HepG2 (cell line): ENCODE results near the gene CCDC9B. TPM values are rescaled to one million over a fixed set of nuclear protein-coding genes. Genes with fewer than 3 reads are reported as not detected.

Source experiments
- CCAR2 ChIP-seq: fragments of 200-400 bp; formaldehyde crosslinking; optimal IDR thresholded peaks from 2 replicates; pipeline ENCODE3; 2018; ENCODE audit warnings: low read depth, mild to moderate bottlenecking, low read length, moderate library complexity
- DPF2 ChIP-seq: sonication (generic); formaldehyde crosslinking; IDR thresholded peaks from 2 replicates; pipeline ENCODE4 v1.4.0; 2020; ENCODE audit warnings: mild to moderate bottlenecking, low read depth, missing genetic modification reagents, borderline replicate concordance
- KDM6A ChIP-seq: IDR thresholded peaks from 2 replicates; pipeline ENCODE4 v1.6.1; 2016; ENCODE audit warnings: low read depth
- MEIS1 ChIP-seq: sonication (generic); formaldehyde crosslinking; IDR thresholded peaks from 2 replicates; pipeline ENCODE4 v1.9.0; 2021; ENCODE audit warnings: mild to moderate bottlenecking, missing genetic modification reagents, moderate library complexity, borderline replicate concordance
- MTF1 ChIP-seq: sonication (generic); formaldehyde crosslinking; IDR thresholded peaks from 2 replicates; pipeline ENCODE4 v1.5.0; 2020; ENCODE audit warnings: missing genetic modification reagents
- NFKB2 ChIP-seq: sonication (generic); formaldehyde crosslinking; IDR thresholded peaks from 2 replicates; pipeline ENCODE4 v1.4.0; 2020; ENCODE audit warnings: missing genetic modification reagents, borderline replicate concordance
- NR2C2 ChIP-seq: sonication (generic); formaldehyde crosslinking; IDR thresholded peaks from 2 replicates; pipeline ENCODE4 v1.4.0; 2020; ENCODE audit warnings: missing genetic modification reagents, mild to moderate bottlenecking, moderate library complexity, borderline replicate concordance
- PHF21A ChIP-seq: sonication (generic); formaldehyde crosslinking; IDR thresholded peaks from 2 replicates; pipeline ENCODE4 v1.5.0; 2020; ENCODE audit warnings: mild to moderate bottlenecking, missing genetic modification reagents
- RAD51 ChIP-seq: fragments of 450-650 bp; IDR thresholded peaks from 2 replicates; pipeline ENCODE4 v1.6.1; 2016; ENCODE audit warnings: borderline replicate concordance
- RNF2 ChIP-seq: fragments of 450-650 bp; conservative IDR thresholded peaks from 2 replicates; pipeline ENCODE4 v1.6.1; 2016; ENCODE audit warnings: low read depth
- RXRA ChIP-seq: sonication (generic); formaldehyde crosslinking; IDR thresholded peaks from 2 replicates; pipeline ENCODE4 v1.5.1; 2020; ENCODE audit warnings: missing genetic modification reagents
- TBX3 ChIP-seq: fragments of 450-650 bp; IDR thresholded peaks from 2 replicates; pipeline ENCODE4 v1.6.1; 2017; ENCODE audit warnings: antibody characterized with exemption, mild to moderate bottlenecking, inconsistent platforms, borderline replicate concordance
- TSC22D2 ChIP-seq: sonication (generic); formaldehyde crosslinking; IDR thresholded peaks from 2 replicates; pipeline ENCODE4 v1.5.1; 2020; ENCODE audit warnings: missing genetic modification reagents, mild to moderate bottlenecking, borderline replicate concordance
- ZNF337 ChIP-seq: sonication (generic); formaldehyde crosslinking; IDR thresholded peaks from 2 replicates; pipeline ENCODE4 v1.5.1; 2020; ENCODE audit warnings: missing genetic modification reagents, low read depth, mild to moderate bottlenecking, borderline replicate concordance
- ZNF652 ChIP-seq: IDR thresholded peaks from 2 replicates; pipeline ENCODE4 v1.6.1; 2016; ENCODE audit warnings: low read depth, borderline replicate concordance
- polyA plus RNA-seq, 8 experiments: library from polyadenylated mRNA; depleted of rRNA in 3 of 8; stranded (reverse) in 7 of 8; unstranded in 1 of 8; fragments of >200 nt; fragmentation: Illumina TruSeq in 4 of 8; extraction: Trizol in 4 of 8; gene quantifications; 2 replicates each; pipeline versions ENCODE4 v1.2.1 to v1.2.3, GENCODE V29; 2011 to 2016; ENCODE audit warnings: low read depth in 4 of 8, missing spikeins in 1 of 8, mixed read lengths in 1 of 8; ENCODE audit not compliant: insufficient read depth in 1 of 8
- total RNA-seq, 5 experiments: library from RNA; depleted of rRNA; stranded (reverse); fragments of >200 nt; fragmentation: Illumina TruSeq; extraction: Trizol; gene quantifications; 2 replicates each; pipeline ENCODE4 v1.2.3, GENCODE V29; 2016; ENCODE audit warnings: low read depth in 1 of 5
- TF ChIP-seq, protein P1 (sequence below): sonication (generic); formaldehyde crosslinking; IDR thresholded peaks from 2 replicates; pipeline ENCODE4 v1.9.0; 2022; ENCODE audit warnings: missing genetic modification reagents, mild to moderate bottlenecking, borderline replicate concordance
- TF ChIP-seq, protein P2 (sequence below): sonication (generic); formaldehyde crosslinking; IDR thresholded peaks from 2 replicates; pipeline ENCODE4 v1.4.0; 2020; ENCODE audit warnings: missing genetic modification reagents
- TF ChIP-seq, protein P3 (sequence below): IDR thresholded peaks from 2 replicates; pipeline ENCODE4 v1.6.1; 2016; ENCODE audit warnings: mild to moderate bottlenecking, missing biosample characterization, missing genetic modification reagents
- TF ChIP-seq, protein P4 (sequence below): sonication (generic); formaldehyde crosslinking; IDR thresholded peaks from 2 replicates; pipeline ENCODE4 v1.4.0; 2020; ENCODE audit warnings: low read depth, mild to moderate bottlenecking, missing genetic modification reagents

The CCDC9B gene
- total and polyA plus RNA-seq, 2 of the 13 experiments (the other 11 are each of a cell fraction or from before 2014, with no cell fraction given): 0.98 to 1.6 TPM

DNA sequence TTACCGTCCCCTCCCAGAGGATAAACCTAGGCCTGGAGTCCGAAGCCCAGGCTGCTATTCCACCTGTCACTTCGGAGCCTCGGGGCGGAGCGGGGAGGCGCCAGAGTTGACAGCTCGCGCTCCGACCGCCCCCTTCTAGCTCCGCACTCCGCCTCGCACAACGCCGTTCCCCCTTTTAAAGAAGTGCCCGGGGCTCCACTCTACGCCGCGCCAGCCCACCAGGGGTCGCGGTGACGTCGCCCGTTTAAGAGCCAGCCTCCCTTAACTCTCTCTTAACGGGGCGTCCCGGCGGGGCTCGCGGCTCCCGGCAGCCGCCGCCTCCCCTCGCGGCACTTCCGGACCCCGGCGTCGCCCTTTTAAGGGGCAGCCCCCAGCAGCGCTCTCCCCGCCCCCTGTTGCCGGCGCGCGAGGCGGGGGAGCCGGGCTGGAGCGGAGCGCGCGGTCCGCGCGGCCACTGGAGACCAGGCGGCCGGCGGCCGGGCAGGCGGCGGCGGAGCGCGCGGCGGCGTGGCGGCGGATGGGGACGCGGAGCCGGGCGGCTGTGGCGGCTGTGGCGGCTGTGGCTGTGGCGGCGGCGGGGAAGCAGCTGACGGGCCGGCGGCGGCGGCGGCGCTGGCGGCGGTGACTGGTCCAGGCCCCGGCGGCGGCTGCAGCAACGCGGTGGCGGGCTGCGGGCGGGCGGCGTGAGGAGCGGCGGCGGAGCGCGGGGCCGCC lies 17.3 kb downstream of the CCDC9B start, which contains the start of gene INAFM2 (continued):
- TF ChIP-seq, protein P1, sequence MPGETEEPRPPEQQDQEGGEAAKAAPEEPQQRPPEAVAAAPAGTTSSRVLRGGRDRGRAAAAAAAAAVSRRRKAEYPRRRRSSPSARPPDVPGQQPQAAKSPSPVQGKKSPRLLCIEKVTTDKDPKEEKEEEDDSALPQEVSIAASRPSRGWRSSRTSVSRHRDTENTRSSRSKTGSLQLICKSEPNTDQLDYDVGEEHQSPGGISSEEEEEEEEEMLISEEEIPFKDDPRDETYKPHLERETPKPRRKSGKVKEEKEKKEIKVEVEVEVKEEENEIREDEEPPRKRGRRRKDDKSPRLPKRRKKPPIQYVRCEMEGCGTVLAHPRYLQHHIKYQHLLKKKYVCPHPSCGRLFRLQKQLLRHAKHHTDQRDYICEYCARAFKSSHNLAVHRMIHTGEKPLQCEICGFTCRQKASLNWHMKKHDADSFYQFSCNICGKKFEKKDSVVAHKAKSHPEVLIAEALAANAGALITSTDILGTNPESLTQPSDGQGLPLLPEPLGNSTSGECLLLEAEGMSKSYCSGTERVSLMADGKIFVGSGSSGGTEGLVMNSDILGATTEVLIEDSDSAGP (CRISPR knock-in tag): peak; percentile 97
- TF ChIP-seq MTF1 (CRISPR knock-in tag) (no peak), NFKB2 (CRISPR knock-in tag) (peak; percentile 75; the same call in 1 of the 2 replicates), PHF21A (CRISPR knock-in tag) (peak; percentile 79), CCAR2 (peak; percentile 40), ZNF652 (CRISPR knock-in tag) (peak; percentile 77; the same call in 1 of the 2 replicates), DPF2 (CRISPR knock-in tag) (no peak), RXRA (CRISPR knock-in tag) (peak; percentile 54; the same call in 1 of the 2 replicates), TSC22D2 (CRISPR knock-in tag) (0 out of 2 replicates have a peak, but pooled peaks have one; percentile 57), NR2C2 (CRISPR knock-in tag) (peak; percentile 47; the same call in 1 of the 2 replicates), MEIS1 (CRISPR knock-in tag) (peak; percentile 96), TBX3 (peak; percentile 51; the same call in 1 of the 2 replicates), RNF2 (peak; percentile 84), KDM6A (CRISPR knock-in tag) (0 out of 2 replicates have a peak, but pooled peaks have one; percentile 27), ZNF337 (CRISPR knock-in tag) (no peak), RAD51 (no peak)
- TF ChIP-seq, protein P2, sequence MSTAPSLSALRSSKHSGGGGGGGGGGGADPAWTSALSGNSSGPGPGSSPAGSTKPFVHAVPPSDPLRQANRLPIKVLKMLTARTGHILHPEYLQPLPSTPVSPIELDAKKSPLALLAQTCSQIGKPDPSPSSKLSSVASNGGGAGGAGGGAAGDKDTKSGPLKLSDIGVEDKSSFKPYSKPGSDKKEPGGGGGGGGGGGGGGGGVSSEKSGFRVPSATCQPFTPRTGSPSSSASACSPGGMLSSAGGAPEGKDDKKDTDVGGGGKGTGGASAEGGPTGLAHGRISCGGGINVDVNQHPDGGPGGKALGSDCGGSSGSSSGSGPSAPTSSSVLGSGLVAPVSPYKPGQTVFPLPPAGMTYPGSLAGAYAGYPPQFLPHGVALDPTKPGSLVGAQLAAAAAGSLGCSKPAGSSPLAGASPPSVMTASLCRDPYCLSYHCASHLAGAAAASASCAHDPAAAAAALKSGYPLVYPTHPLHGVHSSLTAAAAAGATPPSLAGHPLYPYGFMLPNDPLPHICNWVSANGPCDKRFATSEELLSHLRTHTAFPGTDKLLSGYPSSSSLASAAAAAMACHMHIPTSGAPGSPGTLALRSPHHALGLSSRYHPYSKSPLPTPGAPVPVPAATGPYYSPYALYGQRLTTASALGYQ (CRISPR knock-in tag): peak; percentile 70; the same call in 1 of the 2 replicates
- TF ChIP-seq, protein P3, sequence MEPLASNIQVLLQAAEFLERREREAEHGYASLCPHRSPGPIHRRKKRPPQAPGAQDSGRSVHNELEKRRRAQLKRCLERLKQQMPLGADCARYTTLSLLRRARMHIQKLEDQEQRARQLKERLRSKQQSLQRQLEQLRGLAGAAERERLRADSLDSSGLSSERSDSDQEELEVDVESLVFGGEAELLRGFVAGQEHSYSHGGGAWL (CRISPR knock-in tag): peak; percentile 36; the same call in 1 of the 2 replicates
- TF ChIP-seq, protein P4, sequence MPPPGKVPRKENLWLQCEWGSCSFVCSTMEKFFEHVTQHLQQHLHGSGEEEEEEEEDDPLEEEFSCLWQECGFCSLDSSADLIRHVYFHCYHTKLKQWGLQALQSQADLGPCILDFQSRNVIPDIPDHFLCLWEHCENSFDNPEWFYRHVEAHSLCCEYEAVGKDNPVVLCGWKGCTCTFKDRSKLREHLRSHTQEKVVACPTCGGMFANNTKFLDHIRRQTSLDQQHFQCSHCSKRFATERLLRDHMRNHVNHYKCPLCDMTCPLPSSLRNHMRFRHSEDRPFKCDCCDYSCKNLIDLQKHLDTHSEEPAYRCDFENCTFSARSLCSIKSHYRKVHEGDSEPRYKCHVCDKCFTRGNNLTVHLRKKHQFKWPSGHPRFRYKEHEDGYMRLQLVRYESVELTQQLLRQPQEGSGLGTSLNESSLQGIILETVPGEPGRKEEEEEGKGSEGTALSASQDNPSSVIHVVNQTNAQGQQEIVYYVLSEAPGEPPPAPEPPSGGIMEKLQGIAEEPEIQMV (CRISPR knock-in tag): 0 out of 2 replicates have a peak, but pooled peaks have one; percentile 76
